HG03108 (cell line): ENCODE results near the gene RALGPS1.

Source experiments
- ATAC-seq: cut with Tn5 transposase; IDR thresholded peaks from one replicate; pipeline ENCODE4 v1.9.1; 2021; ENCODE audit warnings: moderate library complexity; ENCODE audit not compliant: unreplicated experiment

RALGPS1 gene

DNA sequence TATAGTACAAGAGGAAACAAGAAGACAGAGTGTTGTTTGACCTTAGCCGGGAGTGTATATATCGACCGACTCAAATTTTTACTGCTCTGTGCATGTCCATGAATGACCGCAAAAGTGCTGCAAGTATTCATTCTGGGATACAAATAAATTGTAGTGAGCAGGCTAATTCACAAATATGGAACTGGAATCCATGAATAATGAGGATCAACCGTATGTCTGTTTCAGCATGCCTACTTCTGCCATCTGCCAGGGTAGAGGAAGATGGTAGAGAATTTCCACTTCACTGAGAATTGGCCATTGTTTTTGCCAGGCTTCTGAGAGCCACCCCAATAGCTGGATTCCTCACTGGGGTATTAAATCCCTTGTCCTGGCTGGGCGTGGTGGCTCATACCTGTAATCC is 8.5 kb upstream of the RALGPS1 start:
- no peak for ATAC-seq

DNA sequence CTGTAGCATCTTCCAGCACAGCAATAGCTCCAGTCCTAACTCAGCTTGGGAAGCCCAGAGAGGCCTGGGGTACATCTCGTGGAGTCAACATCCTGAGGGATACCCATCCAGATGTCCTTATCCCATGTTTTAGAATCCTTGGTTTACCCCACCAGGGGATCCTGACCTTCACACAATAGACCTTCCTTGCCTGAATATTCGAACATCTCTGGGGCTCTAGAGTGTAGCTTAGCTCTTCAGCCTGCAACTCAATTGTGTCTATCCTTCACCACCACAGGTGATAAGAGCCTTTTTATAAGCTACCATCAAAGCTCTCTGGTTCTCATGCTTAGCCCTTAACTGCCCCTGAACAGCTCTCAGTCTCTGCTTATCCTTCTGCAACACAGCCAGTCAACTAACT is 7.5 kb upstream of the RALGPS1 start:
- ATAC-seq, result no peak

DNA sequence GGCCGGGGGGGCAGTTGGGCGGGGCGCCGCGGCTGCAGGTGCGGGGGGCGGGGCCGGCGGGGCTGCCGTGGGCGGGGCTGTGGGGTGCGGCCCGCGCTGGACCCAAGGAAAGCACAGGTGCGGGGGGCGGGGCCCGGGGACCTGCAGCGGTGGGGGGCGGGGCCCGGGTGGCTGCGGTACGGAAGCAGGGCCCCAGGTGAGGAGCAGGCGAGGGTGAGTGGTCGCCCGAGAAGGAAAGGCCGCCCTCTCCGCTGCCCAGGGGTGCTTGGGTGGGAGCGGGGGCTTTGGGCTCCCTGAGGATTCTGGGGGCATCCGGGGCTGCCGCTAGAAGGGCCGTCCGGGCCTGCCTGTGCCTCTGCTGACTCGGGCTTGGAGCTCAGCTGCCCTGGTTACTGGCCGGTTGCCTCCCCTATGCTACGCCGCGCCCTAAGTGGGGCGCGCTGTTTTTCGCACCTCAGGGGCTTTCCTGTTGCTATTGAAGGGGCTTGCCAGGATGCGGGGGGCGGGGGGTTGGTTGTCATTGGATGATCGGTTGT is 767 bp downstream of the RALGPS1 start:
- no peak for ATAC-seq

DNA sequence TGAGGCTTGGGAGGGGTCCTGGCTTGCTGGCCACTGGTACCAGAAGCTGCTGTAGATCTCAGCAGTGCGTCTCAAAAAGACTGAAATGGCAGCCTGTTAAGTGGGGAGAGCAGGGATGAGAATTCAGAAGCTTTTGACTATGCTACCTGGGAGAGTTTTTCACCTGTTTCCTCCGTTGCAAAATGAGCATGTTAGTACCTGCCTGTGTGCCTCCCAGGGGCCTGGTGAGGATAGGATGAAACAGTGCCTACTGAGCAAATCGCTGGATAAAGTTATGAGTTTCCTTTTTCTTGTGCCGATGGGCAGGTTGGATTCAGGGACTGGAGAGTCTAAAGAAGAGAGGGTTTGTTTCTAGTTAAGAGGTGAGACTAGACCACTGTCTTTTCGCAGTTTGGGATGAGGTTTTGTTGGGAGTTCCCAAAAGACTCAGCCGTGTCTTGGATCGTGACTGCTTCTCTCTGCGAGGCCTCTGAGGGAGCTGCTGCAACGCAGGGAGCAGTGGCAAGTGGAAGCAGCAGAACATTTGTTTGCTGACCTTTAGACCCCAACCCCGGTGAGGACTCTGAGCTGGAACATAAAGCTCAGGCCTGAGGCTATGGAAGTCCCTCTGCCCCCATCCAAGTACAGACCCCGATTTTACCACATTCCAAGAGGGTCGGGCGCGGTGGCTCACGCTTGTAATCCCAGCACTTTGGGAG is 1.4 kb downstream of the RALGPS1 start:
- ATAC-seq, result no peak

DNA sequence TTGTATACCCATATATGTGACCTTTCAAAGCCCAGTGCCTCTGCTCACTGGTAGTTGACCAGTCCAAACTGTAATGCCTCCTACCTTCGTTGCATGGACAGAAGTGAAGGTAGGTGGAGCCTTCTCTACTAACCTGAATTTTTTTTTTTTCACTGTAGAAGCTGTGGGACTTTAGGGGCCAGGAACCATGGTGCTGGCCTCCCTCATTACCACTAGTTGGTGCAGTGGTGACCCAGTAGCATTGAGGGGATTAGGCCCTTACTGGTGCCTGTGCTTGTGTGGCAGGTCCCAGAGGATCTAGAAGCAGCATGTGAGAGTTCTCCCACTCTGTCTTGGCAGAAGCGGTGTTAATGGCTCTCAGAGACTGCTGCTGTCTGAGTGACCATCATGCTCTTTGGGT is 2.3 kb downstream of the RALGPS1 start:
- no peak for ATAC-seq

DNA sequence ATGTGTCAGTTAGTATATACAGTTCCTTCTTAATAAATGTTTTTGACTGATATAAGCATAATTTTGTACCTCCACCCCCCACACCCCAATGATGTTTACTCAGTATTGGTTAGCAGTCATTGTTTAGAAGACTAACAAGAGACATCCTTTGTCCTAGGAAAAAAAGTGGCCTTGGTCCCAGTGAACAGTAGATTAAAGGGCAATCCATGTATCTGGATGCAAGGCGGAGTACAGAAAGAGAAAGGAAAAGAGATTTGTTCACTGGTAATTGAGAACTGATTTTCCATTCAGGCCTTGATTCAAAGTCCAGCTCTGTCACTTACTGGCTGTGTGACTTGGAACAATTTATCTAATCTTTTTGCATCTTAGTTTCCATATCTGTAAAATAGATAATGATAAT is 4.6 kb downstream of the RALGPS1 start:
- ATAC-seq, result no peak

DNA sequence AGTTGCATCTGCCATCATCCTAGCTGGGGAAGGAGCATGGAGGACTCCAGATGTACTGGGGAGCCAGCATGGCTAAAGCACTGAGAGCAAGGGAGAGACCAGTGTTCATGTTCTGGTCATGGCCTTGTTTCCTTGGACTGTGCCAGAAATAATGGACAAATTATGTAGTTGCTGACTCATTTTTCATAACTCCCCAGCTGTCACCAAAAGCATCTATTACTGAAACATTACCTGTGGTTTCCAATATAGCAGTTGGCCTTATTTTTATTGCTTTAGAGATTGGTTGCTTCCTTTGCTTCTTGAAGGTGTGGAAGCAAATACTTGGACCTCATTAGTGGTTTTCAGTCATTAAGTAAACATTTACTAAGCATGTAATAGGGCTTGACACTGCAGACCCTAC is 11.3 kb downstream of the RALGPS1 start:
- no peak for ATAC-seq

DNA sequence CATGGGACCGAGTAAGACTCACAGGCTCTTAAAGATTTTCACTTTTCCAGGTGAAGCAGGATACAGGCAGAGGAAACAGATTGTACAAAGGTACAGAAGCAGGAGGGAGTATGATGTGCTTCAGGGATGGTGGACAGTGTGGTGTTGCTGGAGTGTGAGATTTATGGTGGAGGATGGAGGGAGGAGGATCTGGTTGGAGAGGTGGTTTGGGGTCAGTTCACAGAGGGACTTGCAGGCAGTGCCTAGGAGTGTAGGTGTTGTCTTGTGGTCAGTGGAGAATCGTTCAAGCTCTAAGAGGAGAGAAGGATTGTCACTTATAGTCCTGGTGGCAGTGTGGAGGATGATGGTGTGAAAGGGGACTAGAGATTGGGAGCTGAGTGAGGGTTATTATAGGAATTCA is 11.8 kb downstream of the RALGPS1 start:
- ATAC-seq, result no peak

DNA sequence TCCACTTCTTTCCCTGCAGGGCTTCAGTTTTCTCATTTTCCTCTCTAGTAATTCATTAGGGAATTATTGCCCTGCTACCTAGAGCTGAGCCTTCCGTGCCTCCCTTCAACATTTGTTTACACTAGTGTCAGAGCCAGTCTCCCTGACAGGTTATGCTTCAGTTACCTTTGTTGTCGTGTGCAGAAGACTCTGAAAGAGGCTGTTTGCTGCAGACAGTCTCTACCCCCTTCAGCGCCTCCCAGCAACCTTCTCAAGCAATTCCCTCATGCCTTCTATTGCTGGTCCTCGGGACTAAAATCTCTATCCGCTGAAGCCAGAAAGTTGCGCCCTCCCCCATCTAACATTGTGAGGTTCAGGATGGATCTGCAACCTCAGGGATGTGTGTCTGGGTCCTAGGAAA is 12.8 kb downstream of the RALGPS1 start:
- ATAC-seq, result no peak

DNA sequence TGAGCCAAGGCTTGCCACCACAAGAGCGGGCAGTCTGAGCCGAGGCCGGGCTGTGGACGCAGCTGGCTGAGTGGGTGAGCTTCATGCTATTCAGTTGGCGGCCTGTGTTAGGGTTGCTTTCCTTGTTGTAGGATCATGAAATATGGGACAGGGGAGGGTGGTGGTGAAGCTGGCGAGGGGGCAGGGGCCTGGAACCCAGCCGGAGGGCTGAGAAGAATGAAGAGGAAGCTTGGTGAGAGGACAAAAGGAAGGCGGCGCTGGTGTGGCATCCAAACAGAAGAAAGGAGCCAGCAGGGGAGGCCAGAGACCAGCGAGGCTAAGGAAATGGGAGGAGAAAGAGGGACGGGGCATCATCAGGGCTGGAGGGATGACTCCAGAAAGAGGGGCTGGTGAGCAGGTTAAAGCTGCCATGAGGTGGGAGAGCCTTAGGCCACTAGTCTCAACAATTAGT is 18.3 kb downstream of the RALGPS1 start:
- ATAC-seq, result no peak

DNA sequence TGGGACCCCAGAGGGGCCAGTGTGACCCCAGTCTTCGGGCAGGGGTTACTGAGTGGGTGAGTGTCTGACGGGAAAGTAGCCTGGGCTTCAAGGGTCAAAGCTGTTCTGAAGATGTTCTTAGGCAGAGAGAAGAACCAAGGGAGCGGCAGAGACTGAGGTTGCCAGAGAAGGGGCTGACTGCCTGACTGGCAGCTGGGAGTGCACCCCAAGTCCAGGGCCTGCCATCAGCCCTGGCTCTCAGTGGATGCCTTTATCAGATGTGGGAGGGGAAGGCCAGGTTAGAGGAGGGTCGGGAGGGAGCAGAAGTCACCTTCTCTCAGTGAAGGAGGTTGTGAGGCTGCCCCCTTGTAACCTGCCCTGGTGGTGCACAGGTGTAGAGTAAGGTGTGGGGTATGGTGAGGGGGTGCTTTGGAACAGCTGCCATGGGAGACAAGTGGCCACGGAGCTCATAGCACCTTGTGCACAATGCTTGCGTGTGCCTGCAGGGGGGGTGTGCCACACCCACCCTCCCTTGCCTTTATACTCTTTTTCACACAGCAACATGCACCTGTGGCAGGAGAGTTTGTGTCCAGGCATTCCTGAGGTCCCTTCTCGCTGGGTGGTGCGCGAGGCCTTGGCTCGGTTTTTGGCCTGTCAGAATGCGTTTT is 18.9 kb downstream of the RALGPS1 start:
- ATAC-seq, result no peak

DNA sequence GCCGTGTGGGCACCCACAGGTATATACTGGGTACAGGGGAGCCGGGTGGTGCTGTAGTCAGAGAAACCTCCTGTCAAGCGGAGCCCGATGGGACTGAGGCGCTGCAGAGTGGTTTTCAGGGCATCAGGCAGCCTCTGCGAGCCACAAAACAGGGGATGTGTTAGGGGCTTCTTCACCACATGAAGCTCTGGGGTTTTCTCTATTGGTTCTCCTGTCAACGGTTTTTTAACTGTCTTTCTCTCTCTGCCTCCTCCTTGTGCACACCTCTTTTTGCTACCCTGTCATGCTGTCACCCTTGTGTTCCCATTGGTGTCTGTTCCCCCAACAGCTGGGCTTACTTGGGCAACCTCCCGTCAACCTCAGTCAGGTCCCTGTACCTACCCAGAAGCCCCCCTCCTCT is 19.9 kb downstream of the RALGPS1 start:
- ATAC-seq, result no peak

DNA sequence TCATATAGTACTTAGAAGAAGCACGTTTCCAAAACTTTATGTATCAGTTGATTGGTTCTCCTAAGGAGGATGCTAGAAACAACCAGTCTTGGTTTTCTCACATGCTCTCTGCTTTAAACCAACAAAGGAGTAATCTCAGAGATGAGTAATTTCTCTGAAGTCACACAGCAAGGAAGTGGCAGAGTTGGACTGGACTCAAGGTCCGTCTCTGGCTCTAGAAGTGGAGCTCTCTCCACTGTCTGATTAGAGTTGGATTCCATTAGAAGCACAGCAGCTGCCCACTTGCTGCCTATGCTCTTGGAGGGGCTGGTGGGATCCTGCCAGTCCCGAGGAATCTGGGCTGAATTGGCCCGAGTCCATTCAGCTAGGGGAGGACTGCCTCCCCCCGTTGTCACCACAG is 21.0 kb downstream of the RALGPS1 start:
- ATAC-seq, result no peak

DNA sequence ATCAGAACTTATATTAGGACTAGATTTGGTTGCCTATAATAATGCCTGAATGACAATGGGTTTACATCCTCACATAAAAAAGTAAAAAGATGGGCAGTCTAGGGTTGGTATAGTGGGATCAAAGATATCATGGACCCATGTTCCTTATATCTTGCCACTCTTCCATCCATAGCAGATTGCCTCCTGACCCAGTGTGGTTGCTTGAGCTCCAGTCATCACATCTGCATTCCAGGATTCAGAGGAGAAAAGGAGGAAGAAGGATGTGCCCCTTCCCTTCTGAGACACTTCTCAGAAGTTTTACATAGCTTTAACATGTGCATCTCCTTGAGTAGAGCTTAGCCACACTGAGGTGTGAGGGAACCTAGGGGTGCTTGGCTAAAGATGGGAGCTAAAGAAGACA is 22.9 kb downstream of the RALGPS1 start:
- no peak for ATAC-seq

DNA sequence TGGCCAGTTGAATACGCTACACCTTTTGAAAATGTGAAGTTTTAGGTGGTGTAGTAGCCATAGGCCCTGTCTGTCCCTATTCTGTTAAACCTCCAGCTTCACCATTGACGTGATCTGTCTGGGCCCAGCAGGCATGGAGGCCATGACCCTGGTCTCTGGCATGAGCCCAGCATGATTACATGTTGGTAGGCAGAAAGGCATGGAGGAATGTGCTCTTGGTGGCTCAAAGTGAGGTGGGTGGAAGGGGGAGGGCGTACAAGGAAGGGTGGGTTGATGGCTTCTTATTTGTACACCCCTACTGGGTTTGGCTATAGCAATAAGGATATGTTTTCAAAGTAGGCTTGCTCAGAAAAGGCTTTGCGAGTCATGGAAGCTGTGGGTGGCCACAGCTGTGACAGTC is 23.7 kb downstream of the RALGPS1 start:
- no peak for ATAC-seq

DNA sequence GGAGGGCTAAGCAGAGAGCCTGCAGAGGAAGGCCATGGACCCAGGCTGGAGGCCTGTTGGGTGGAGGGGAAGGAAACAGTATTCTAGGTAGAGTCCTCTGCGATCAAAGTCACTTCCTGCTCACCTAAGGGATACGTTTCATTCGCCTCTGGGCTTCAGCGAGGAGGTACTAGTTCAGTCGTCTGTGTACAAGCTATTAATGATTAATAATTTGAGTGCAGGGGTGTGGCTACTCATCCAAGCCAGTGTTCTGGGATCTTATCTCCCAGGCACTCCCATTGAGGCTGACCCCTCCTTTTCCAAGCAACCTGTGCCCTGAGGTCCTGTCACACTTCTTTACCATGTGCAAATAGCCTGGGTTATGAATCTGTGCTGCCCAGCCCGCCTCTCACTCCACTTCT is 25.2 kb downstream of the RALGPS1 start:
- no peak for ATAC-seq

DNA sequence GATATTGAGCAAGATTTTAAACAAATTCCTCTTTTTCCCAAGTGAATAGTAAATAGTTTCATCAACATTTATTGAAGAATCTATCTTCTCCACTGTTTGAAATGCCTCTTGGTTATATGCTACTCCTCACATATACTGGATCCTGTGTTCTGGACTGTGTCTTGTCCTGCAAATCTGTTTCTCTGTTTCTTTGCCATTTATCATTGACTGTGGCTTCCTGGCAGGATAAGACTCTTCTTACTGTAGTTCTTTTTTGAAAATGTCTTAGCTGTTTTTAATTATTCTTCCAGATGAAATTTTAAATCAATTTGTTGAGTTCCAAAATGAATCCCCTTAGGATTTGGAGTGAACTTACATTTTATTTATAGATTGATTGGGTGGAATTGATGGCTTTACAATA is 27.8 kb downstream of the RALGPS1 start:
- ATAC-seq, result no peak

DNA sequence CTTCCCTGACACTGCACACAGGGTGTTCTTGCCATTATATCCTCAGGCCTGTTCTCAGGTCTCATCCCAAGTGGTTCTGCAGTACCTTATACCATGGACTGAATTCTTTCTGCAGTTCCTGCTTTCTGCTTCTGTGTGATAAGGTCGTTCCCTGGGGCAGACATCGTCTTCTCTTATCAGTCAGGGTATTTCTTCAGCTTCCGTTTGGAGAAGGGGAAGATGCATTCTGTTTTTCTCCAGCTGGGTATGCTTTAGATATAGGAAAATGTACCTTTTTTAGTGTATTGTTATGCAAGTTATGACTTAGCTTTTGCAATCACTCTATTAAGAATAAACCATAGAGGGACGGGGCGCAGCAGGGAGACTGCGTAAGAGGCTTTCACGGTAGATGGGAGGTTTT is 31.1 kb downstream of the RALGPS1 start:
- ATAC-seq, result no peak

DNA sequence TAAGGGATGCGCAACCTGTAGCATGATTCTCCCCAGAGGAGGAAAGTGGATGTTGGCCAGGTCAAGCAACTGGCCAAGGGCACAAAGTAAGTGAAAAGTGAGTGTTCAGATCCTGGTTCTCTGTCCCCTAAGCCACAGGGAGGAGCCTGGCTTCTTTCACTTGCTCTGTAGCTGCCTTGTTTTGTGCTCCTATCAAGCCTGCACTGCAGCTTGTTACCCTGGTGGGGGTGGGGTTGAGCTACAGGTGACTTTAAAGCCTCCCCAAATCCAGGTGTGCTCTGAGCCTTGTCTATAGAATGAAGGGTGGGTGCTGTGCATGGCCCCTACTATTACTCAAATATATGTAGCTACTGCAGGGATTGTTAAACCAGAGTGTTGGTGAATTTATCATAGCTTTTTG is 32.9 kb downstream of the RALGPS1 start:
- no peak for ATAC-seq

DNA sequence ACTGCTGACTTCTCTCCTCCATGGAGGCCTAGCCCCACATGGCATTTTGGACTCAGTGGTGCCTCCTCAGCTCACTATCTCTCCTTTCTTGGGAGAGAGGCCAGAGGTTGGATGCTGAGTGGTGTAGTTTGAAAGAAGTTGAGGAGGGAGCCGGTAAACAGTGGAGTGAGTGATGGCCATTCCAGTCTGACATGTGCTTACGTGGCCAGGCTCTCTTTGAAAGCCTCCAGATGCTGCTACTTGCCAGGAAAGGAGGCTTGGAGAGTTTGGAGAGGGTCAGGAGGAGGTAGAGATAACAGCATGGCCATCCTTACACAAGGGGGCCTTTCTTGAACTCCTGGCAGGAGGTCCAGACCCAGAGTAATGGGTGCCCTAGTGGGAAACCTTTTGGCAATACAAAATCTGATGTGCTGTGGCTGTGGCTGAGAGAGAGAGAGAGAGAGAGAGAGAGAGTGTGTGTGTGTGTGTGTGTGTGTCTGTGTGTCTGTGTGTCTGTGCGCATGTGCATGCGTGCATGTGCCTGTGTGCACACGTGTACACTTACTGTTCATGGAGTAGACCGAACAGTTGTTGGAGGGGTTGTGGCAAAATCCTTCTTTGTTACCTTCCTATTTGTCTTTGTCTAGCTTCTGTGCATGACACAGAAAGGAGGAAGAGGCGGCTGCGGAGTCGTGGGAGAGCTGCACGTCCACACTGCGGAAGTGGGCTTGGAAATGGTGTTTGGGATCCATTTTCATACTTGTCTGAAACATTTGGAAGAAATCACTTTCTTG is 37.8 kb downstream of the RALGPS1 start:
- no peak for ATAC-seq

DNA sequence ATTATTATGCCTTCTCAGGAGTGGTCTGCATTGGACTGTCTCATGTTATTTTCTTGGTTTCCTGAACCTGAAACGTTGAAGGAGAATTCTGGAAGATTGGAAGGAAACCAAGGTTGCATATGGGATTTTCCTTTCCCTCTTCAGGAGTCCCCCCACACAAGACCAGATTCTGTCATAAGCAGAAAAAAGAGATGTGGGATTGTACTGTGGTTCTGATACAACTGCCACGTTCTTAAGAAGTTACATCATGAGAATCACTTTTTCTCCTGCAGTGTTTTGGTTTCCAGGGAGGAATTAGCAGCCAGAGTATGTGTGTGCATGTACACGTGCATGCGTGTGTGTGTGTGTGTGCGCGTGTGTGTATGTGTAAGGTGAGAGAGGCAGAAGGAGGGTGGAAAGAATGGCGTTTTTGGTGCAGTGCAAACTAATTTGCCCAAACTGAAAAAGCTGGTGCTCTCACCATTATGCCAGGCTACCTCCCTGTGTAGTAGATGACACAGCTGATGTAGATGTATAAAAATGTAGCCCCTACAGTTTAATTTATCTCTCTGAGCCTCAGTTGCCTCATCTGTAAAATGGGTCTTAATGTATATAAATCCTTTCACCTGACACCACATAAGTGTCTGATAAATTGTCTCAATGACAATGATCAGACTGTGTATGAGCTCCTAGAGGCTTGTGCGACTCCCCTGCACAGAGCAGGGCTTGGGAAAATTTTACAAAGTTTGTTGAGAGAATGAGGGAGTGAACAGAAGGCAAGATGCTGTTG is 38.6 kb downstream of the RALGPS1 start:
- ATAC-seq, result no peak
